GM12878 (cell line): ENCODE data around the gene CEP126. TPM values are rescaled to one million over a fixed set of nuclear protein-coding genes. Genes with fewer than 3 reads are reported as not detected.

Experiments used
- ATAC-seq: fragments of 200-7000 bp; cut with Tn5 transposase; 3 replicates; pipeline ENCODE4 v1.9.1; 2020; ENCODE audit warnings: mild to moderate bottlenecking, moderate library complexity
- BruUV-seq: library from RNA; stranded (reverse); fragments of 400-500 nt; replicated peaks from 2 replicates; lab custom pipeline; 2021; lab: Mats Ljungman, UMichigan
- CTCF ChIA-PET: fragments of 300-600 bp; sonication (Branson Sonifier 250); formaldehyde crosslinking; extraction: SDS; loops from one replicate; lab custom pipeline; 2021; ENCODE audit warnings: inconsistent platforms; lab: Yijun Ruan, JAX
- POLR2A ChIA-PET: fragments of 350-600 bp; formaldehyde crosslinking; extraction: SDS; loops from one replicate; lab custom pipeline; 2021; ENCODE audit warnings: inconsistent platforms; lab: Charles Lee
- RAD21 ChIA-PET: fragments of 300-600 bp; sonication (Branson Sonifier 250); formaldehyde crosslinking; loops from one replicate; lab custom pipeline; 2023; ENCODE audit warnings: antibody characterized with exemption; ENCODE audit not compliant: unreplicated experiment; lab: Charles Lee
- SMC1A ChIA-PET: fragments of 300-600 bp; sonication (Branson Sonifier 250); formaldehyde crosslinking; loops from one replicate; lab custom pipeline; 2023; ENCODE audit not compliant: unreplicated experiment, uncharacterized antibody; lab: Charles Lee
- DNase-seq: peaks from one replicate; pipeline ENCODE4 v3.0.0-alpha.2; 2011; ENCODE audit warnings: low read depth, low spot score
- FAIRE-seq: peaks from 3 replicates; lab custom pipeline; 2011; peaks lifted over from hg19 to GRCh38; lab: Jason Lieb, UNC
- H2AFZ ChIP-seq: 2 replicates; pipeline ENCODE4 v1.6.0; 2011; ENCODE audit warnings: low read depth, low read length, control low read depth; ENCODE audit not compliant: control insufficient read depth
- H3K27ac ChIP-seq: 2 replicates; pipeline ENCODE4 v1.5.1; 2011; ENCODE audit warnings: control low read depth; ENCODE audit not compliant: control insufficient read depth, insufficient read depth
- H3K27me3 ChIP-seq, 2 experiments: replicated peaks in 1 of 2; 2 replicates each; pipeline versions ENCODE4 v1.6.0 to v1.6.1; 2011; ENCODE audit warnings: low read length in 1 of 2; ENCODE audit not compliant: control insufficient read depth in 2 of 2, insufficient read depth in 2 of 2
- H3K36me3 ChIP-seq, 2 experiments: 2 replicates each; pipeline ENCODE4 v1.5.1; 2011; ENCODE audit warnings: low read length in 1 of 2; ENCODE audit not compliant: control insufficient read depth in 2 of 2, insufficient read depth in 2 of 2
- H3K4me1 ChIP-seq: 2 replicates; pipeline ENCODE4 v1.6.1; 2011; ENCODE audit warnings: mild to moderate bottlenecking, low read length, moderate library complexity, mixed read lengths; ENCODE audit not compliant: control insufficient read depth, insufficient read depth
- H3K4me2 ChIP-seq: 2 replicates; pipeline ENCODE4 v1.6.0; 2011; ENCODE audit warnings: control low read depth; ENCODE audit not compliant: control insufficient read depth, insufficient read depth
- H3K4me3 ChIP-seq: fragments of 200-600 bp; sonication (generic); 2 replicates; pipeline ENCODE4 v1.5.1; 2016
- H3K79me2 ChIP-seq: 2 replicates; pipeline ENCODE4 v1.6.0; 2011; ENCODE audit warnings: low read length; ENCODE audit not compliant: control insufficient read depth, insufficient read depth
- H3K9ac ChIP-seq: 2 replicates; pipeline ENCODE4 v1.8.0; 2011; ENCODE audit warnings: low read length, control low read depth, mixed read lengths; ENCODE audit not compliant: control insufficient read depth, insufficient read depth
- H3K9me3 ChIP-seq: replicated peaks from 3 replicates; pipeline ENCODE4 v1.5.1; 2011; ENCODE audit warnings: mild to moderate bottlenecking, low read length; ENCODE audit not compliant: control insufficient read depth, insufficient read depth
- H4K20me1 ChIP-seq: 2 replicates; pipeline ENCODE4 v1.6.0; 2011; ENCODE audit not compliant: control insufficient read depth, insufficient read depth
- CBFB ChIP-seq: IDR thresholded peaks from 2 replicates; pipeline ENCODE4 v1.6.1; 2016; ENCODE audit warnings: antibody characterized with exemption, low read depth
- ESRRA ChIP-seq: IDR thresholded peaks from 2 replicates; pipeline ENCODE4 v1.6.1; 2012; ENCODE audit warnings: mild to moderate bottlenecking, low read length, improper control_type of control experiment
- FOXM1 ChIP-seq: IDR thresholded peaks from 2 replicates; pipeline ENCODE4 v1.6.1; 2012; ENCODE audit warnings: low read depth, mild to moderate bottlenecking, inconsistent platforms, low read length, moderate library complexity
- IKZF1 ChIP-seq: fragments of 450-650 bp; conservative IDR thresholded peaks from 2 replicates; pipeline ENCODE4 v1.6.1; 2017; ENCODE audit warnings: antibody characterized with exemption, mild to moderate bottlenecking
- IRF4 ChIP-seq: IDR thresholded peaks from 2 replicates; pipeline ENCODE4 v1.6.1; 2011; ENCODE audit warnings: low read depth, low read length
- MEF2A ChIP-seq: IDR thresholded peaks from 2 replicates; pipeline ENCODE4 v1.6.1; 2011; ENCODE audit warnings: low read depth, mild to moderate bottlenecking, low read length, moderate library complexity; ENCODE audit not compliant: insufficient read depth
- MXI1 ChIP-seq: fragments of 150-350 bp; IDR thresholded peaks from 2 replicates; pipeline ENCODE4 v1.6.1; 2011; ENCODE audit warnings: low read depth, mild to moderate bottlenecking, inconsistent platforms, low read length, improper control_type of control experiment
- NR2C2 ChIP-seq: IDR thresholded peaks from 2 replicates; pipeline ENCODE4 v1.6.1; 2011; ENCODE audit warnings: borderline replicate concordance, low read depth; ENCODE audit not compliant: control insufficient read depth, insufficient read length
- POLR2AphosphoS2 ChIP-seq: IDR thresholded peaks from 2 replicates; pipeline ENCODE4 v1.6.1; 2011; ENCODE audit warnings: low read depth, mild to moderate bottlenecking, low read length, improper control_type of control experiment, moderate library complexity
- SP1 ChIP-seq: IDR thresholded peaks from one replicate; pipeline ENCODE4 v1.6.1; 2011; ENCODE audit warnings: low read depth, low read length
- TCF12 ChIP-seq: IDR thresholded peaks from 2 replicates; pipeline ENCODE4 v1.6.1; 2011; ENCODE audit warnings: low read depth, mild to moderate bottlenecking, low read length
- ZNF24 ChIP-seq: fragments of 450-650 bp; IDR thresholded peaks from 2 replicates; pipeline ENCODE4 v1.6.1; 2017; ENCODE audit warnings: antibody characterized with exemption, mild to moderate bottlenecking
- whole genome bisulfite sequencing: methylation state at CpG from one replicate; pipeline ENCODE4 v1.1.6; 2016; ENCODE audit warnings: low lambda C conversion rate; ENCODE audit not compliant: insufficient replicate concordance, insufficient coverage; ENCODE audit errors: missing lambda C conversion rate; 5-methylcytosine and 5-hydroxymethylcytosine counted together
- in situ Hi-C: fragments of 300-500 bp; cut with MboI; formaldehyde crosslinking; loops from 9 replicates; pipeline ENCODE4 v1.14.3; 2018; ENCODE audit warnings: mixed read lengths
- intact Hi-C: fragments of 100-400 bp; cut with micrococcal nuclease; formaldehyde crosslinking; loops from one replicate; pipeline ENCODE4 v1.14.2; 2022; ENCODE audit not compliant: unreplicated experiment
- polyA plus RNA-seq, 11 experiments: library from polyadenylated mRNA; depleted of rRNA in 4 of 11; unstranded in 6 of 11; stranded (reverse) in 5 of 11; fragments of >200 nt; fragmentation: Nextera tagmentation in 4 of 11; fragmentation: Illumina TruSeq in 1 of 11; extraction: Ambion mirVana in 4 of 11; extraction: Trizol in 1 of 11; gene quantifications; 1 replicate in 1 of 11; 2 replicates in 10 of 11; pipeline versions ENCODE4 v1.2.1 to v1.2.3, GENCODE V29; 2011 to 2016; ENCODE audit warnings: inconsistent platforms in 2 of 11, missing spikeins in 2 of 11, low read depth in 1 of 11
- total RNA-seq, 4 experiments: library from RNA; depleted of rRNA in 3 of 4; stranded (reverse); fragments of >200 nt in 3 of 4; fragmentation: Illumina TruSeq in 1 of 4; extraction: Trizol in 1 of 4; gene quantifications; 2 replicates each; pipeline versions ENCODE4 v1.2.1 to v1.2.3, GENCODE V29; 2013 to 2021
- TF ChIP-seq, protein P1 (sequence below): fragments of 450-650 bp; IDR thresholded peaks from 2 replicates; pipeline ENCODE4 v1.6.1; 2016; ENCODE audit warnings: mild to moderate bottlenecking
- TF ChIP-seq, protein P2 (sequence below): IDR thresholded peaks from 2 replicates; pipeline ENCODE4 v1.6.1; 2011; ENCODE audit warnings: borderline replicate concordance, low read depth, mild to moderate bottlenecking, moderate library complexity, mixed read lengths, low read length; ENCODE audit not compliant: insufficient read depth; ENCODE audit errors: extremely low read length
- TF ChIP-seq, protein P3 (sequence below), 3 experiments: IDR thresholded peaks in 2 of 3; conservative IDR thresholded peaks in 1 of 3; 2 replicates each; pipeline ENCODE4 v1.5.1; 2011; ENCODE audit warnings: low read depth in 3 of 3, low read length in 3 of 3, mild to moderate bottlenecking in 3 of 3, control low read depth in 2 of 3, moderate library complexity in 2 of 3, inconsistent platforms in 1 of 3, mixed read lengths in 1 of 3; ENCODE audit not compliant: control insufficient read depth in 2 of 3, insufficient read depth in 1 of 3; ENCODE audit errors: extremely low read depth in 1 of 3
- TF ChIP-seq, protein P4 (sequence below): fragments of 450-650 bp; IDR thresholded peaks from 2 replicates; pipeline ENCODE4 v1.6.1; 2016; ENCODE audit warnings: mild to moderate bottlenecking

Gene CEP126
- total and polyA plus RNA-seq, 10 of the 15 experiments (the other 5 are each of a cell fraction or from before 2014, with no cell fraction given) = 0.01 TPM; not detected in 8

DNA sequence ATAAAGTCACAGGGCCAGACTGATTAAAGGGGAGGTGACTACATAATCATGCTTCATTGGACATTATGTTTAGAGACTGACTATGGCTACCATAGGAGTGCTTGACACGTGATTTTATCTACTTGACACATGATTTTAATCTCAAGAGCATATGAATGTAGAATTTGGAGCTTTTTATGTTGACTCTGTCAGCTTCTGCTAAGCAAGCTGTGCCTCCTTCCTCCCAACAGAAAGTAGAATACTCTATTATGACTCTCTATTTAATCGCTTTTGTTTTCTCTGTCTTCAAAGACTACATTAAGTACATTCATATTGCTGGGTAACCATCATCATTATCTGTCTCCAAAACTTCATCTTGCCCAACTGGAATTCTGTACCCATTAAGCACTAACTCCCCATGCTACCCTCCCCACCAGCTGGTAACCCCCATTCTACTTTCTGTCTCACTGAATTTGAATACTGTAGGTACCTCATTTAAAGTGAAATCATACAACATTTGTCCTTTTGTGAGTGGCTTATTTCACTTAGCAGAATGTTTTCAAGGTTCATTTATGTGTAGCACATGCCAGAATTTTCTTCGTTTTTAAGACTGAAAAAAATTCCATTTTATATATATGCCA, 26.2 kb downstream of the CEP126 start:
- POLR2A ChIA-PET = no interaction called here

More for the DNA sequence above, 26.2 kb downstream of the CEP126 start:
- H3K4me1 ChIP-seq = no peaks in the 10 kb centered on the region
- no peak overlapping the region for H3K9ac ChIP-seq
- no peaks in the 10 kb centered on the region; the same call in 1 of the 2 replicates for H4K20me1 ChIP-seq
- no peak for FAIRE-seq
- H3K4me3 ChIP-seq = no peak overlapping the region
- SMC1A ChIA-PET = no interaction called here
- DNase-seq = no peak
- H3K4me2 ChIP-seq = no peak overlapping the region
- no peak overlapping the region for H3K27ac ChIP-seq
- H3K36me3 ChIP-seq = no peaks in the 10 kb centered on the region
- TF ChIP-seq, protein P1, sequence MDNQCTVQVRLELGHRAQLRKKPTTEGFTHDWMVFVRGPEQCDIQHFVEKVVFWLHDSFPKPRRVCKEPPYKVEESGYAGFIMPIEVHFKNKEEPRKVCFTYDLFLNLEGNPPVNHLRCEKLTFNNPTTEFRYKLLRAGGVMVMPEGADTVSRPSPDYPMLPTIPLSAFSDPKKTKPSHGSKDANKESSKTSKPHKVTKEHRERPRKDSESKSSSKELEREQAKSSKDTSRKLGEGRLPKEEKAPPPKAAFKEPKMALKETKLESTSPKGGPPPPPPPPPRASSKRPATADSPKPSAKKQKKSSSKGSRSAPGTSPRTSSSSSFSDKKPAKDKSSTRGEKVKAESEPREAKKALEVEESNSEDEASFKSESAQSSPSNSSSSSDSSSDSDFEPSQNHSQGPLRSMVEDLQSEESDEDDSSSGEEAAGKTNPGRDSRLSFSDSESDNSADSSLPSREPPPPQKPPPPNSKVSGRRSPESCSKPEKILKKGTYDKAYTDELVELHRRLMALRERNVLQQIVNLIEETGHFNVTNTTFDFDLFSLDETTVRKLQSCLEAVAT = no peak
- TF ChIP-seq TCF12 (no peak), NR2C2 (no peak), ESRRA (no peak), IKZF1 (no peak), MXI1 (no peak), ZNF24 (no peak), CBFB (no peak), SP1 (no peak), IRF4 (no peak), MEF2A (no peak), POLR2AphosphoS2 (no peak), FOXM1 (no peak)
- TF ChIP-seq, protein P2, sequence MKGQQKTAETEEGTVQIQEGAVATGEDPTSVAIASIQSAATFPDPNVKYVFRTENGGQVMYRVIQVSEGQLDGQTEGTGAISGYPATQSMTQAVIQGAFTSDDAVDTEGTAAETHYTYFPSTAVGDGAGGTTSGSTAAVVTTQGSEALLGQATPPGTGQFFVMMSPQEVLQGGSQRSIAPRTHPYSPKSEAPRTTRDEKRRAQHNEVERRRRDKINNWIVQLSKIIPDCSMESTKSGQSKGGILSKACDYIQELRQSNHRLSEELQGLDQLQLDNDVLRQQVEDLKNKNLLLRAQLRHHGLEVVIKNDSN = no peak
- TF ChIP-seq, protein P3, sequence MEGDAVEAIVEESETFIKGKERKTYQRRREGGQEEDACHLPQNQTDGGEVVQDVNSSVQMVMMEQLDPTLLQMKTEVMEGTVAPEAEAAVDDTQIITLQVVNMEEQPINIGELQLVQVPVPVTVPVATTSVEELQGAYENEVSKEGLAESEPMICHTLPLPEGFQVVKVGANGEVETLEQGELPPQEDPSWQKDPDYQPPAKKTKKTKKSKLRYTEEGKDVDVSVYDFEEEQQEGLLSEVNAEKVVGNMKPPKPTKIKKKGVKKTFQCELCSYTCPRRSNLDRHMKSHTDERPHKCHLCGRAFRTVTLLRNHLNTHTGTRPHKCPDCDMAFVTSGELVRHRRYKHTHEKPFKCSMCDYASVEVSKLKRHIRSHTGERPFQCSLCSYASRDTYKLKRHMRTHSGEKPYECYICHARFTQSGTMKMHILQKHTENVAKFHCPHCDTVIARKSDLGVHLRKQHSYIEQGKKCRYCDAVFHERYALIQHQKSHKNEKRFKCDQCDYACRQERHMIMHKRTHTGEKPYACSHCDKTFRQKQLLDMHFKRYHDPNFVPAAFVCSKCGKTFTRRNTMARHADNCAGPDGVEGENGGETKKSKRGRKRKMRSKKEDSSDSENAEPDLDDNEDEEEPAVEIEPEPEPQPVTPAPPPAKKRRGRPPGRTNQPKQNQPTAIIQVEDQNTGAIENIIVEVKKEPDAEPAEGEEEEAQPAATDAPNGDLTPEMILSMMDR (IDR thresholded peaks at IDR 0.05 in 2 of 3, conservative IDR thresholded peaks at IDR 0.05 in 1 of 3; ENCODE audit: control insufficient read depth in 2 of 3, extremely low read depth in 1 of 3, insufficient read depth in 1 of 3, low read depth in 3 of 3, low read length in 3 of 3) = no peak
- TF ChIP-seq, protein P4, sequence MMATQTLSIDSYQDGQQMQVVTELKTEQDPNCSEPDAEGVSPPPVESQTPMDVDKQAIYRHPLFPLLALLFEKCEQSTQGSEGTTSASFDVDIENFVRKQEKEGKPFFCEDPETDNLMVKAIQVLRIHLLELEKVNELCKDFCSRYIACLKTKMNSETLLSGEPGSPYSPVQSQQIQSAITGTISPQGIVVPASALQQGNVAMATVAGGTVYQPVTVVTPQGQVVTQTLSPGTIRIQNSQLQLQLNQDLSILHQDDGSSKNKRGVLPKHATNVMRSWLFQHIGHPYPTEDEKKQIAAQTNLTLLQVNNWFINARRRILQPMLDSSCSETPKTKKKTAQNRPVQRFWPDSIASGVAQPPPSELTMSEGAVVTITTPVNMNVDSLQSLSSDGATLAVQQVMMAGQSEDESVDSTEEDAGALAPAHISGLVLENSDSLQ = no peak
- no peaks in the 10 kb centered on the region for H3K9me3 ChIP-seq
- RAD21 ChIA-PET = no interaction called here
- intact Hi-C loops (no loop called here), in situ Hi-C loops (no loop called here)
- WGBS = 30% methylated on average over 3 of the region's 3 CpGs
- no peak overlapping the region for H2AFZ ChIP-seq
- ATAC-seq = no peak
- CTCF ChIA-PET = no interaction called here
- no TSS peak for BruUV-seq
- H3K27me3 ChIP-seq = no peaks in the 10 kb centered on the region
- no peaks in the 10 kb centered on the region for H3K79me2 ChIP-seq
